Prostate gland (tissue), 2 donors: Measurements from ENCODE around the gene SBK2.

Source experiments
- CTCF ChIP-seq, 4 experiments: fragments of 200-600 bp in 2 of 4; fragments of 450-650 bp in 2 of 4; sonication (generic) in 2 of 4; IDR thresholded peaks; 1 replicate in 3 of 4; 2 replicates in 1 of 4; pipeline ENCODE4 v1.5.1; 2016 to 2019; ENCODE audit warnings: antibody characterized with exemption in 4 of 4, mild to moderate bottlenecking in 2 of 4, moderate library complexity in 2 of 4
- POLR2A ChIP-seq: fragments of 450-650 bp; IDR thresholded peaks from one replicate; pipeline ENCODE4 v1.6.1; 2016; ENCODE audit warnings: antibody characterized with exemption, mild to moderate bottlenecking

- TF ChIP-seq POLR2A (no peak), CTCF (IDR thresholded peaks at IDR 0.05) (no peak)
Observed at GRCh38 chr19:55541091-55541490, 4.2 kb upstream of the SBK2 start.
